Transverse colon (tissue), 3 donors: ENCODE results near the gene CHIC2.

Experiments used
- CTCF ChIP-seq, 5 experiments: fragments of 200-600 bp in 3 of 5; fragments of 450-650 bp in 2 of 5; sonication (generic) in 3 of 5; IDR thresholded peaks; 1 replicate in 2 of 5; 2 replicates in 3 of 5; pipeline ENCODE4 v1.5.1; 2016 to 2017; ENCODE audit warnings: antibody characterized with exemption in 5 of 5, inconsistent platforms in 3 of 5, mild to moderate bottlenecking in 2 of 5, moderate library complexity in 1 of 5
- POLR2A ChIP-seq: fragments of 450-650 bp; IDR thresholded peaks from one replicate; pipeline ENCODE4 v1.6.1; 2016; ENCODE audit warnings: antibody characterized with exemption, mild to moderate bottlenecking, moderate library complexity

GRCh38 chr4:54015423-54016030, 48.9 kb downstream of the CHIC2 start:
- TF ChIP-seq CTCF (IDR thresholded peaks at IDR 0.05) (no peak), POLR2A (no peak)
